ENCODE data around the gene ADAM21.
"Not testable (repeated sequence)": the region's sequence is repeated elsewhere in the genome, so short reads cannot be mapped to it uniquely, and the experiment has no call there.

DNA sequence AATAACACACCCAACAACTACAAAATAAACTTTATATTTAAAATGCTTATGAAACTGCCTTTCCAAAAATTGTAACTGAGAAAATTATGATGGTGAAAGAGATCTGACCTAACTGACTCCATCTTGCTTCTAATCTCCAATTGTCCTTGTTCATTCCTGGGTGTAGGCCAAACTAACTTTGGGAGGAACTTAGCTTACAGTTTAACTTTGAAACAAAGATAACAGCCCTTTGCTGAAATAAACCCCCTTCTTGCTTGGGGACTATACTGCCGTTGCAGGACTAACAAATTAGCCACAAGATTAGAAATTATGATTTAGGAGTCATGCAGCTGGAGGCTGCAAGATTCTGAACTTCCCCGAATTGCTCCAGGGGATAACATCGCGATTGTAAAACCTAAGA is 45.8 kb upstream of the ADAM21 start:
- not testable (repeated sequence) for TF ChIP-seq CTCF (IDR thresholded peaks at IDR 0.05); POLR2AphosphoS5 (IDR thresholded peaks at IDR 0.05); POLR2A (IDR thresholded peaks at IDR 0.05; ENCODE audit: low read depth)

Data from esophagus muscularis mucosa (tissue), 3 donors.